Liver (tissue), 9 donors: Measurements from ENCODE around the gene HOXB5. TPM values are rescaled to one million over a fixed set of nuclear protein-coding genes. Genes with fewer than 3 reads are reported as not detected.

Experiments
- DNase-seq: peaks from one replicate; pipeline ENCODE4 v3.0.0-alpha.2; 2017; ENCODE audit warnings: low spot score
- H3K27ac ChIP-seq, 2 donors: one replicate each; pipeline ENCODE4 v1.7.0; 2013; ENCODE audit warnings: inconsistent platforms in 2 of 2, low read length in 2 of 2, control low read depth in 1 of 2, low read depth in 1 of 2, mild to moderate bottlenecking in 1 of 2
- H3K27me3 ChIP-seq, 4 donors: one replicate each; pipeline versions ENCODE4 v1.6.1 to v1.7.0; 2013; ENCODE audit warnings: low read length in 3 of 4, inconsistent platforms in 1 of 4, mild to moderate bottlenecking in 1 of 4, moderate library complexity in 1 of 4; ENCODE audit not compliant: control insufficient read depth in 4 of 4, insufficient read depth in 4 of 4
- H3K36me3 ChIP-seq, 4 donors: one replicate each; pipeline versions ENCODE4 v1.6.1 to v1.7.0; 2013; ENCODE audit warnings: low read length in 3 of 4, mild to moderate bottlenecking in 3 of 4, low read depth in 1 of 4, moderate library complexity in 1 of 4; ENCODE audit not compliant: control insufficient read depth in 4 of 4, insufficient read depth in 3 of 4
- H3K4me1 ChIP-seq, 4 donors: one replicate each; pipeline versions ENCODE4 v1.6.1 to v1.7.0; 2013; ENCODE audit warnings: low read length in 3 of 4, mild to moderate bottlenecking in 3 of 4, moderate library complexity in 1 of 4; ENCODE audit not compliant: control insufficient read depth in 4 of 4, insufficient read depth in 4 of 4
- H3K4me3 ChIP-seq, 3 donors: one replicate each; pipeline versions ENCODE4 v1.6.1 to v1.7.0; 2013; ENCODE audit warnings: low read length in 3 of 3, control low read depth in 1 of 3, low read depth in 1 of 3, mild to moderate bottlenecking in 1 of 3
- H3K9ac ChIP-seq, 2 donors: one replicate each; pipeline ENCODE4 v1.7.0; 2013; ENCODE audit warnings: low read length in 2 of 2, mild to moderate bottlenecking in 2 of 2, moderate library complexity in 2 of 2, control low read depth in 1 of 2, low read depth in 1 of 2
- H3K9me3 ChIP-seq, 4 donors: one replicate each; pipeline versions ENCODE4 v1.6.1 to v1.7.0; 2013; ENCODE audit warnings: low read length in 3 of 4; ENCODE audit not compliant: control insufficient read depth in 4 of 4
- CTCF ChIP-seq: fragments of 150-350 bp; IDR thresholded peaks from 2 replicates; pipeline ENCODE4 v1.5.1; 2017; ENCODE audit warnings: improper control_type of control experiment, low read depth, low read length; ENCODE audit not compliant: missing input control
- EGR1 ChIP-seq, 2 donors: IDR thresholded peaks; 2 replicates each; pipeline ENCODE4 v1.6.1; 2016 to 2018; ENCODE audit warnings: antibody characterized with exemption in 2 of 2, low read depth in 2 of 2
- FOXA1 ChIP-seq: IDR thresholded peaks from 2 replicates; pipeline ENCODE4 v1.6.1; 2016; ENCODE audit warnings: antibody characterized with exemption
- FOXA2 ChIP-seq: IDR thresholded peaks from 2 replicates; pipeline ENCODE4 v1.6.1; 2016; ENCODE audit warnings: antibody characterized with exemption
- GABPA ChIP-seq, 2 donors: IDR thresholded peaks in 1 of 2; conservative IDR thresholded peaks in 1 of 2; 2 replicates each; pipeline ENCODE4 v1.6.1; 2016; ENCODE audit warnings: antibody characterized with exemption in 2 of 2, mild to moderate bottlenecking in 1 of 2, moderate library complexity in 1 of 2
- HNF4A ChIP-seq, 2 donors: conservative IDR thresholded peaks; 2 replicates each; pipeline ENCODE4 v1.6.1; 2016; ENCODE audit warnings: antibody characterized with exemption in 2 of 2, mild to moderate bottlenecking in 2 of 2
- HNF4G ChIP-seq: IDR thresholded peaks from 2 replicates; pipeline ENCODE4 v1.6.1; 2016; ENCODE audit warnings: antibody characterized with exemption
- MAX ChIP-seq: IDR thresholded peaks from 2 replicates; pipeline ENCODE4 v1.6.1; 2016; ENCODE audit warnings: antibody characterized with exemption
- NR2F2 ChIP-seq: IDR thresholded peaks from 2 replicates; pipeline ENCODE4 v1.6.1; 2016; ENCODE audit warnings: antibody characterized with exemption
- RAD21 ChIP-seq, 2 donors: IDR thresholded peaks; 2 replicates each; pipeline ENCODE4 v1.6.1; 2016; ENCODE audit warnings: antibody characterized with exemption in 2 of 2, mild to moderate bottlenecking in 2 of 2
- REST ChIP-seq: IDR thresholded peaks from 2 replicates; pipeline ENCODE4 v1.6.1; 2016; ENCODE audit warnings: antibody characterized with exemption, mild to moderate bottlenecking
- RXRA ChIP-seq, 2 donors: IDR thresholded peaks; 2 replicates each; pipeline ENCODE4 v1.6.1; 2017 to 2018; ENCODE audit warnings: antibody characterized with exemption in 2 of 2, mild to moderate bottlenecking in 1 of 2
- SP1 ChIP-seq: IDR thresholded peaks from 2 replicates; pipeline ENCODE4 v1.6.1; 2018; ENCODE audit warnings: antibody characterized with exemption, mild to moderate bottlenecking
- TAF1 ChIP-seq: conservative IDR thresholded peaks from 2 replicates; pipeline ENCODE4 v1.6.1; 2016; ENCODE audit warnings: antibody characterized with exemption, mild to moderate bottlenecking
- YY1 ChIP-seq: IDR thresholded peaks from 2 replicates; pipeline ENCODE4 v1.6.1; 2016; ENCODE audit warnings: antibody characterized with exemption, mild to moderate bottlenecking
- ZBTB33 ChIP-seq: IDR thresholded peaks from 2 replicates; pipeline ENCODE4 v1.6.1; 2016; ENCODE audit warnings: antibody characterized with exemption
- WGBS: extraction: QIAGEN DNeasy Blood & Tissue Kit; methylation state at CpG from one replicate; pipeline ENCODE4 v1.1.7; 2013; 5-methylcytosine and 5-hydroxymethylcytosine counted together
- polyA plus RNA-seq, 2 donors: library from polyadenylated mRNA; stranded (reverse) in 1 of 2; unstranded in 1 of 2; fragments of 200-250 nt in 1 of 2; fragments of >200 nt in 1 of 2; fragmentation: Nextera tagmentation in 1 of 2; extraction: Ambion mirVana in 1 of 2; gene quantifications; one replicate each; pipeline versions ENCODE4 v1.2.1 to v1.2.3, GENCODE V29; 2013 to 2015
- total RNA-seq, 2 donors: library from RNA; depleted of rRNA; stranded (reverse); fragments of >200 nt; gene quantifications; one replicate each; pipeline ENCODE4 v1.2.3, GENCODE V29; 2014
- donor health status: healthy.
- donor health status: healthy.
- donor health status: healthy.
- donor health status: healthy.
- donor health status: healthy.

Gene HOXB5
- total and polyA plus RNA-seq, 4 donors: 0.08 to 0.38 (median 0.36) TPM; not detected in 1

- 26% methylated on average over 11 of the region's 11 CpGs for WGBS
- Histone ChIP-seq H3K9ac (no peak overlapping the region), H3K36me3 (no peaks in the 10 kb centered on the region), H3K4me1 (peaks cover 7 to 16% (median 13%) of the 10 kb centered on the region in 4 donors), H3K4me3 (no peak overlapping the region), H3K27me3 (peaks cover 4 to 48% (median 33%) of the 10 kb centered on the region in 4 donors), H3K9me3 (no peaks in the 10 kb centered on the region), H3K27ac (no peak overlapping the region)
- no peak for DNase-seq
- TF ChIP-seq NR2F2 (no peak), GABPA (IDR thresholded peaks at IDR 0.05 in 1 of 2, conservative IDR thresholded peaks at IDR 0.05 in 1 of 2) (no peak), RAD21 (IDR thresholded peaks at IDR 0.05) (no peak), RXRA (IDR thresholded peaks at IDR 0.05) (no peak), EGR1 (IDR thresholded peaks at IDR 0.05; ENCODE audit: low read depth in 2 of 2) (no peak), REST (no peak), SP1 (no peak), FOXA1 (no peak), CTCF (no peak), YY1 (no peak), TAF1 (no peak)
These were observed 29.3 kb upstream of the HOXB5 start for GRCh38 chr17:48622857-48623256.

GRCh38 chr17:48621410-48622392 is 28.1 kb upstream of the HOXB5 start:
- TF ChIP-seq ZBTB33 (no peak), REST (no peak), RAD21 (IDR thresholded peaks at IDR 0.05) (no peak), HNF4A (conservative IDR thresholded peaks at IDR 0.05) (no peak), FOXA2 (no peak), SP1 (no peak), MAX (no peak), YY1 (no peak), FOXA1 (no peak), EGR1 (IDR thresholded peaks at IDR 0.05; ENCODE audit: low read depth in 2 of 2) (no peak), HNF4G (no peak), NR2F2 (no peak)
- 26% methylated on average over 41 of the region's 41 CpGs for WGBS
- H3K4me1 ChIP-seq: peaks cover 7 to 20% (median 13%) of the 10 kb centered on the region in 4 donors
- H3K9ac ChIP-seq: no peak overlapping the region
- H3K27ac ChIP-seq: no peak overlapping the region
- no peaks in the 10 kb centered on the region for H3K9me3 ChIP-seq
- DNase-seq: no peak
- H3K27me3 ChIP-seq: peaks cover 4 to 45% (median 34%) of the 10 kb centered on the region in 4 donors
- H3K4me3 ChIP-seq: no peak overlapping the region
- H3K36me3 ChIP-seq: no peaks in the 10 kb centered on the region
